ENCODE data around the gene SUSD4.

DNA sequence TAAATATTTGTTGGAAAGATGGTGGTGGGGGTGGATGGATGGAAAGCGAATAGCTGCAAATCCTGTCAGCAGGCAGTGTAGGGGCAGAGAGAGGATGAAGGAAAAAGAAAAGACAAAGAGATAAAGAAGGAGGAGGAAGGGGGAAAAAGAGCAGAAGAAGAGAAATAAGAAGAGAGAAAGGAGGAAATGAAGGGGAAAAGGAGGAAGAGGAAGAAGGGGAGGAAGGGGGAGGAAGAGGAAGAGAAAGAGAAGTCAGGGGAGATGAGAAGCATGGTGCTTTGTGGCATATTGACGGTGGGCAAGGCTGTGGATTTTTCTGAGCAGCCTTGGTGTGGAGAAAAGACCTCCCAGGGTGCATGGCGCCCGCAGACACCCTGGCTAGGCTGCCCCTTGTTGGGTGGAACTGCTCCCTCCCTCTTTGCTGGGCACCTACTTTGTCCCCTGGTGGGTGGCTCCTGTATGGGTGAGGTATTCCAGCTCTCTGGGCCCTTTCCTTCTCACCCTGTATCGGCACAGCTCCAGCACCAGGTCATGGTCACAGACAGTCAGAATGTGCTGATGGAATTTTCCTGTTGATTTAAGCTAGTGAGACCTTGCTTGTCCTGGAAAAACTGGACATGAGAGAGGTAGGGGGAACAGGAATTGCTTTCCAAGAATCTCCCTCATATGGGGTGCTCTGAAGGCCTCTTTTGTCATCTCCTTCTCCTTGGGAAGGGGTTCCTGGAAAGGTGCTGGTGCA is 175.2 kb downstream of the SUSD4 start:
- TF ChIP-seq POLR2A (IDR thresholded peaks at IDR 0.05): no peak
- TF ChIP-seq, protein P1, sequence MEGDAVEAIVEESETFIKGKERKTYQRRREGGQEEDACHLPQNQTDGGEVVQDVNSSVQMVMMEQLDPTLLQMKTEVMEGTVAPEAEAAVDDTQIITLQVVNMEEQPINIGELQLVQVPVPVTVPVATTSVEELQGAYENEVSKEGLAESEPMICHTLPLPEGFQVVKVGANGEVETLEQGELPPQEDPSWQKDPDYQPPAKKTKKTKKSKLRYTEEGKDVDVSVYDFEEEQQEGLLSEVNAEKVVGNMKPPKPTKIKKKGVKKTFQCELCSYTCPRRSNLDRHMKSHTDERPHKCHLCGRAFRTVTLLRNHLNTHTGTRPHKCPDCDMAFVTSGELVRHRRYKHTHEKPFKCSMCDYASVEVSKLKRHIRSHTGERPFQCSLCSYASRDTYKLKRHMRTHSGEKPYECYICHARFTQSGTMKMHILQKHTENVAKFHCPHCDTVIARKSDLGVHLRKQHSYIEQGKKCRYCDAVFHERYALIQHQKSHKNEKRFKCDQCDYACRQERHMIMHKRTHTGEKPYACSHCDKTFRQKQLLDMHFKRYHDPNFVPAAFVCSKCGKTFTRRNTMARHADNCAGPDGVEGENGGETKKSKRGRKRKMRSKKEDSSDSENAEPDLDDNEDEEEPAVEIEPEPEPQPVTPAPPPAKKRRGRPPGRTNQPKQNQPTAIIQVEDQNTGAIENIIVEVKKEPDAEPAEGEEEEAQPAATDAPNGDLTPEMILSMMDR (IDR thresholded peaks at IDR 0.05): no peak

Data from uterus (tissue), 2 donors.